Psoas muscle (tissue), 8 donors: Measurements from ENCODE around the gene FBXO33. TPM values are rescaled to one million over a fixed set of nuclear protein-coding genes. Genes with fewer than 3 reads are reported as not detected.
A peak's percentile ranks its signal among the peaks of the same experiment; 100 is the strongest.

Experiments
- ATAC-seq, 4 donors: fragments of 200-7000 bp; cut with Tn5 transposase; one replicate each; pipeline ENCODE4 v1.9.1; 2020; ENCODE audit warnings: moderate library complexity in 3 of 4, mild to moderate bottlenecking in 2 of 4
- DNase-seq, 2 donors: peaks; one replicate each; pipeline ENCODE4 v3.0.0-alpha.2; 2020
- H3K27ac ChIP-seq: fragments of 200-600 bp; one replicate; pipeline ENCODE4 v1.8.0; 2022
- H3K27me3 ChIP-seq, 3 donors: fragments of 200-600 bp in 1 of 3; one replicate each; pipeline versions ENCODE4 v1.6.1 to v1.8.0; 2013 to 2022; ENCODE audit warnings: low read length in 2 of 3, mild to moderate bottlenecking in 2 of 3, moderate library complexity in 1 of 3; ENCODE audit not compliant: insufficient read depth in 3 of 3
- H3K36me3 ChIP-seq, 2 donors: fragments of 200-600 bp in 1 of 2; one replicate each; pipeline versions ENCODE4 v1.6.1 to v1.8.0; 2013 to 2022; ENCODE audit warnings: low read depth in 1 of 2, mild to moderate bottlenecking in 1 of 2, moderate library complexity in 1 of 2; ENCODE audit not compliant: insufficient read depth in 1 of 2
- H3K4me1 ChIP-seq: fragments of 200-600 bp; one replicate; pipeline ENCODE4 v1.8.0; 2022
- H3K4me3 ChIP-seq: fragments of 200-600 bp; one replicate; pipeline ENCODE4 v1.8.0; 2022; ENCODE audit warnings: mild to moderate bottlenecking
- H3K9me3 ChIP-seq: fragments of 200-600 bp; one replicate; pipeline ENCODE4 v1.8.0; 2022
- CTCF ChIP-seq: fragments of 200-600 bp; IDR thresholded peaks from one replicate; pipeline ENCODE4 v1.8.0; 2022; ENCODE audit warnings: antibody characterized with exemption
- WGBS, 3 donors: extraction: QIAGEN DNeasy Blood & Tissue Kit; methylation state at CpG; one replicate each; pipeline versions ENCODE4 v1.1.6 to v1.1.7; 2013; 5-methylcytosine and 5-hydroxymethylcytosine counted together
- intact Hi-C, 2 donors: fragments of 100-400 bp; cut with DNase I; formaldehyde crosslinking; loops; one replicate each; pipeline versions ENCODE4 v1.11.0 to v1.14.2; 2022
- polyA plus RNA-seq, 3 donors: library from polyadenylated mRNA; stranded (reverse); fragments of 200-250 nt; gene quantifications; one replicate each; pipeline ENCODE4 v1.2.3, GENCODE V29; 2013
- total RNA-seq, 4 donors: library from RNA; stranded (reverse); fragmentation: NEBNext Ultra II Directional in 2 of 4; extraction: Animal tissue kit (Norgen Biotek cat#: 25700) in 2 of 4; gene quantifications; one replicate each; pipeline versions ENCODE4 v1.2.1 to v1.2.4, GENCODE V29; 2021 to 2023
- donor health status: healthy with polysubstance abuse.
- donor health status: DM: no; HTN: no; CAD: no; lungs with moderate emphysema.
- donor health status: Bipolar disorder and iron deficiency.
- donor health status: healthy.
- donor health status: DM: yes; HTN: yes; CAD: no.
- donor health status: DM: no; HTN: no; CAD: no.
- donor health status: DM: no; HTN: no; CAD: no.
- donor health status: DM: yes; HTN: yes; CAD: no.

The FBXO33 gene
- total and polyA plus RNA-seq, 7 donors = 2.0 to 11.5 (median 3.5) TPM

- WGBS, 3 donors = 97 to 98% (median 98%) methylated on average over 2 of the region's 2 CpGs
- no peak overlapping the region for H3K27ac ChIP-seq
- no peak for ATAC-seq
- H3K36me3 ChIP-seq = no peaks in the 10 kb centered on the region
- H3K9me3 ChIP-seq = peaks cover 13% of the 10 kb centered on the region
- H3K4me3 ChIP-seq = no peak overlapping the region
- H3K4me1 ChIP-seq = no peaks in the 10 kb centered on the region
- DNase-seq = no peak
- intact Hi-C loops = no loop called here
- TF ChIP-seq CTCF = no peak
- no peaks in the 10 kb centered on the region for H3K27me3 ChIP-seq
Observed at GRCh38 chr14:39417014-39417413, 15.2 kb downstream of the FBXO33 start.

- no peak overlapping the region for H3K4me3 ChIP-seq
- peaks cover 13% of the 10 kb centered on the region for H3K9me3 ChIP-seq
- DNase-seq = no peak
- no peaks in the 10 kb centered on the region for H3K36me3 ChIP-seq
- no peak for ATAC-seq
- H3K27ac ChIP-seq = no peak overlapping the region
- WGBS, 3 donors = 98 to 100% (median 100%) methylated on average over 1 of the region's 1 CpG
- TF ChIP-seq CTCF = no peak
- H3K27me3 ChIP-seq = no peaks in the 10 kb centered on the region
- H3K4me1 ChIP-seq = no peaks in the 10 kb centered on the region
- intact Hi-C loops = no loop called here
Observed at GRCh38 chr14:39416072-39416471, 16.2 kb downstream of the FBXO33 start.

GRCh38 chr14:39406560-39406959, 25.7 kb downstream of the FBXO33 start:
- Histone ChIP-seq H3K27me3 (no peaks in the 10 kb centered on the region), H3K9me3 (no peaks in the 10 kb centered on the region), H3K4me3 (no peak overlapping the region), H3K4me1 (peaks cover 8% of the 10 kb centered on the region), H3K36me3 (no peaks in the 10 kb centered on the region), H3K27ac (no peak overlapping the region)
- TF ChIP-seq CTCF = no peak
- intact Hi-C loops = no loop called here
- no peak for ATAC-seq
- DNase-seq = no peak
- 46 to 77% (median 68%) methylated on average over 3 of the region's 3 CpGs for WGBS, 3 donors

- H3K9me3 ChIP-seq = no peaks in the 10 kb centered on the region
- DNase-seq (no peak), ATAC-seq (peak in 1 of 4 donors; percentile 42)
- peaks cover 0 to 59% of the 10 kb centered on the region in 2 donors for H3K36me3 ChIP-seq
- no peaks in the 10 kb centered on the region for H3K27me3 ChIP-seq
- no peaks in the 10 kb centered on the region for H3K4me1 ChIP-seq
- H3K4me3 ChIP-seq = no peak overlapping the region
- no peak overlapping the region for H3K27ac ChIP-seq
- WGBS, 3 donors = 32 to 45% (median 33%) methylated on average over 6 of the region's 6 CpGs
- TF ChIP-seq CTCF = no peak
- intact Hi-C loops = no loop called here
Observed at GRCh38 chr14:39398382-39398781, 33.9 kb downstream of the FBXO33 start.

- Histone ChIP-seq H3K4me3 (no peak overlapping the region), H3K27ac (peak overlapping the region; percentile 6), H3K36me3 (peaks cover 0 to 67% of the 10 kb centered on the region in 2 donors), H3K27me3 (no peaks in the 10 kb centered on the region), H3K4me1 (no peaks in the 10 kb centered on the region), H3K9me3 (no peaks in the 10 kb centered on the region)
- no peak for TF ChIP-seq CTCF
- no peak for DNase-seq
- intact Hi-C loops = no loop called here
- peak in 3 of 4 donors; percentile 72 to 80 (median 76) for ATAC-seq
Observed at GRCh38 chr14:39396448-39396847, 35.8 kb downstream of the FBXO33 start.
